ENCODE data around the gene ARHGAP10.

GRCh38 chr4:147794787-147795413 is 63.0 kb downstream of the ARHGAP10 start:
- no peak for TF ChIP-seq CTCF (IDR thresholded peaks at IDR 0.05)
- no peak for TF ChIP-seq POLR2A (IDR thresholded peaks at IDR 0.05)

All from Peyer's patch (tissue), 4 donors.